ENCODE data around the gene TTC36. TPM values are rescaled to one million over a fixed set of nuclear protein-coding genes. Genes with fewer than 3 reads are reported as not detected.

Gene TTC36
- total RNA-seq, 1 donor from 2014 or later = not detected

- Mint-ChIP-seq H3K27ac (no peak overlapping the region), H3K9me3 (peaks cover 2% of the 10 kb centered on the region), H3K27me3 (ENCODE audit: insufficient read depth, low read depth) (peaks cover 8% of the 10 kb centered on the region), H3K4me1 (peaks cover 26% of the 10 kb centered on the region), H3K36me3 (peaks cover 4% of the 10 kb centered on the region), H3K4me3 (peak overlapping the region; percentile 98)
- Histone ChIP-seq H3K9ac (no peak overlapping the region), H3K36me3 (no peaks in the 10 kb centered on the region), H3K4me1 (peaks cover 24% of the 10 kb centered on the region), H3K27ac (no peak overlapping the region), H2AFZ (replicated peaks) (no peak overlapping the region), H3K79me2 (ENCODE audit: low read depth) (peaks cover 11% of the 10 kb centered on the region), H3F3A (ENCODE audit: low read depth) (peaks cover 26% of the 10 kb centered on the region), H3K27me3 (no peaks in the 10 kb centered on the region), H3K9me3 (ENCODE audit: low read depth) (no peaks in the 10 kb centered on the region), H3K4me2 (no peak overlapping the region), H4K20me1 (ENCODE audit: low read depth) (no peaks in the 10 kb centered on the region), H3K4me3 (no peak overlapping the region)
- TF ChIP-seq EZH2 (IDR thresholded peaks at IDR 0.05) (no peak), CTCF (IDR thresholded peaks at IDR 0.05) (no peak), EZH2phosphoT487 (IDR thresholded peaks at IDR 0.05) (no peak)
- no peak for DNase-seq (ENCODE audit: low spot score)
Measured at GRCh38 chr11:118532852-118533768, 5.8 kb downstream of the TTC36 start.

GRCh38 chr11:118533769-118534729 is 6.8 kb downstream of the TTC36 start:
- H3K4me1 ChIP-seq = peaks cover 18% of the 10 kb centered on the region
- Mint-ChIP-seq H3K4me3 (no peak overlapping the region), H3K27me3 (ENCODE audit: insufficient read depth, low read depth) (peaks cover 7% of the 10 kb centered on the region), H3K36me3 (peaks cover 8% of the 10 kb centered on the region), H3K4me1 (peaks cover 23% of the 10 kb centered on the region), H3K9me3 (peaks cover 2% of the 10 kb centered on the region), H3K27ac (no peak overlapping the region)
- no peak overlapping the region for H3K4me2 ChIP-seq
- no peaks in the 10 kb centered on the region for H3K36me3 ChIP-seq
- DNase-seq (ENCODE audit: low spot score) = no peak
- H3K79me2 ChIP-seq (ENCODE audit: low read depth) = peaks cover 11% of the 10 kb centered on the region
- H3K27ac ChIP-seq = no peak overlapping the region
- H3K9ac ChIP-seq = no peak overlapping the region
- TF ChIP-seq EZH2phosphoT487 (IDR thresholded peaks at IDR 0.05) (no peak), CTCF (IDR thresholded peaks at IDR 0.05) (no peak)
- H3K27me3 ChIP-seq = no peaks in the 10 kb centered on the region
- H3F3A ChIP-seq (ENCODE audit: low read depth) = peaks cover 22% of the 10 kb centered on the region
- H2AFZ ChIP-seq (replicated peaks) = no peak overlapping the region
- H3K4me3 ChIP-seq = no peak overlapping the region
- H4K20me1 ChIP-seq (ENCODE audit: low read depth) = no peaks in the 10 kb centered on the region
- no peaks in the 10 kb centered on the region for H3K9me3 ChIP-seq (ENCODE audit: low read depth)

- Histone ChIP-seq H2AFZ (replicated peaks) (no peak overlapping the region), H3K27ac (no peak overlapping the region), H3K4me2 (no peak overlapping the region), H3K36me3 (no peaks in the 10 kb centered on the region), H3K79me2 (ENCODE audit: low read depth) (peaks cover 6% of the 10 kb centered on the region), H3F3A (ENCODE audit: low read depth) (peaks cover 10% of the 10 kb centered on the region), H3K4me1 (peaks cover 7% of the 10 kb centered on the region), H3K9me3 (ENCODE audit: low read depth) (no peaks in the 10 kb centered on the region), H4K20me1 (ENCODE audit: low read depth) (no peaks in the 10 kb centered on the region), H3K9ac (no peak overlapping the region), H3K27me3 (no peaks in the 10 kb centered on the region), H3K4me3 (no peak overlapping the region)
- Mint-ChIP-seq H3K9me3 (peaks cover 2% of the 10 kb centered on the region), H3K4me3 (no peak overlapping the region), H3K27ac (no peak overlapping the region), H3K36me3 (peaks cover 11% of the 10 kb centered on the region), H3K27me3 (ENCODE audit: insufficient read depth, low read depth) (peaks cover 5% of the 10 kb centered on the region), H3K4me1 (peaks cover 11% of the 10 kb centered on the region)
- no peak for TF ChIP-seq EZH2 (IDR thresholded peaks at IDR 0.05)
- TF ChIP-seq EZH2phosphoT487 (IDR thresholded peaks at IDR 0.05) = no peak
- no peak for TF ChIP-seq CTCF (IDR thresholded peaks at IDR 0.05)
- DNase-seq (ENCODE audit: low spot score) = no peak
Measured at GRCh38 chr11:118535261-118535660, 8.0 kb downstream of the TTC36 start.
